OCI-M2 (cell line): ENCODE data around the gene VOPP1.
"Not testable (repeated sequence)": the region's sequence is repeated elsewhere in the genome, so short reads cannot be mapped to it uniquely, and the experiment has no call there.

Source experiments
- DNase-seq: peaks from one replicate; lab custom pipeline; 2025; ENCODE audit not compliant: unreplicated experiment; lab: John Stamatoyannopoulos, UW

Gene VOPP1

DNA sequence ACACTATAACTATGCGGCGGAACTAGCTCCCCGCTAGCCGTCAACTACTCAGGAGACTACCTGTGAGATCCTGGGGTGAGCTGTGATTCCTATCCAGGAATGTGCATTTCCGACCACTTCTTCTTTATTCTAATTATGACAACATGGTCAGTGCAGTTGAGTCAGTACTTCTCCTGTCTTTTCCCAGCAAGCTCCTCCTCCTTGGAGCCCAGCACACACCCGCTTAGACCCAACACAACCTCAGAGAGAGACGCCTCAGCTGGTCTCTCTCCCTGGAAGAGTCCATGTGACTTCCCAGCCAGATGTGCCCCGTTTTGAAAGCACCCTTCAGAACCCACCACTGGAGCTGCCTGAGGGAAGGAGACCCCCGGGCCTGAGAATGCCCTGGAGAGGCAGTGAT is 100.7 kb downstream of the VOPP1 start:
- DNase-seq: not testable (repeated sequence)

DNA sequence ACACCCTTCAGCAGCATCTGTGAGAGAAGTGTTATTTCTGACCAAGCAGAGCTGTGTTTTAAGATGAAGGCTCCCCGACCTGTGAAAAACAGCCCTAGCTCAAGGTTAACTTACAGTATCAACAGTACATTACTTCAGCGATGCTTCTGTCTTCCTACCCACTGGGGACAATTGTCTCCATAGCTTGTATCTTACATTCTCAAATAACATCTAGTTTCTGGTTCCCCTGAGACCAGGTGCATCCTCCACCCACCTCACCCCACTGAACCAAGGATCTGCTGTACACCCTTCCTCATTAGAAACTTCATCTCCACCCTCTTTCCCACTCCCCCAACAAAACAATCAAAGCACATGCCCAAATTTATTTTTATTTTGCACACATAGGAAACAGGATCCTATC is 102.0 kb downstream of the VOPP1 start:
- no peak for DNase-seq

DNA sequence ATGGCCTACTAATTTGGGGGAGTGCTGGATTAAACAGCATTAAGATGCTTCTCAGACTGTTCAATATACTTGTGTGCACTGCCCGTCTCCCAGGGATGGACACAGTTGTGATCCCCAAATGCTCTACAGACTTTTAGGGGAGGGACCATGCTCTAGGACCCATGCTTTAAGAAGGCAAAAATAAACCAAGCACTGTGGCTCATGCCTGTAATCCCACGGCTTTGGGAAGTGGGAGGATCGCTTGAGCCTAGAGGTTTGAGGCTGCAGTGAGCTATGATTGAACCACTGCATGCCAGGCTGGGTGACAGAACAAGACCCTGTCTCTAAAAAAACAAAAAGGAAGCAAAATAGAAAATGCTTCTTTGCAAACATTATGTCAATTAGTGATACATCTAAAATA is 102.6 kb downstream of the VOPP1 start:
- DNase-seq: no peak

DNA sequence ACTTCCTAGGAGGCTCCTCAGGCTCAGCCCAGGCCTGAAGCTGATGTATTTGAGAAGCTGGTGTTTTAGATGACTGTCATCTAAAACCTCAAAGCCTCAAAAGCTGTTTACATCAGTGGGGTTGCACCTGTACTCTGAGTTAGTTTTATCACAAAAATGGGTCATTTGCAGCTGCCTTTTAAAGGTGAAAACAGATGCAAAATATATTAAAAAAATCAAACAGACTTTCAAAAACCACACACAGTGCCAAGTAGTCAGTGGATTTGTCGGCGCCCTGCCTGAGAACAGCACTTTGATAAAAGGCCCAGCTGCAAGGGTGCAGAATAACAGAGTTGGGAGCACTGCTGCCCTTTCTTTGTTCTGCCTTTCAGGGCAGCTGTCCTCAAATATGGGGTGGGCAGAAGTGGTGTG is 103.0 kb downstream of the VOPP1 start:
- no peak for DNase-seq

DNA sequence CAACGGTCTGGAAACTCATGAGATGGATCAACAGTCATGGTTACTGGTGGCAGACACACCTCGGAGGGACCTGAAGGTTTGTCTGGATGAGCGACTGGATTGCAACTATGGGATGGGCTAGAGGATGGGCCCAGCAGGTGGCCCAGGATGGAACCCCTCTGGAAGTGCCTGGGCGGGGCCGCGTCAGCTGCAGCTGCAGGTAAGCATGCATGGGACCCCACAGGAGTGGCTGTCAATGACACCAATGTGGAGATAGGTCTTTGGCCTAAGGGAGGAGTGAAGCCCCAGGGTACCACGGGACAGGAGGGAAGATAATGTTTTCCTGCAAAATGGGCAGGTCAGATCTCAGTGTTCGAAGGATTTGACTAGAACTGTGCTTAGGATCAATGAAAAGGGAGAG is 103.8 kb downstream of the VOPP1 start:
- DNase-seq: no peak

DNA sequence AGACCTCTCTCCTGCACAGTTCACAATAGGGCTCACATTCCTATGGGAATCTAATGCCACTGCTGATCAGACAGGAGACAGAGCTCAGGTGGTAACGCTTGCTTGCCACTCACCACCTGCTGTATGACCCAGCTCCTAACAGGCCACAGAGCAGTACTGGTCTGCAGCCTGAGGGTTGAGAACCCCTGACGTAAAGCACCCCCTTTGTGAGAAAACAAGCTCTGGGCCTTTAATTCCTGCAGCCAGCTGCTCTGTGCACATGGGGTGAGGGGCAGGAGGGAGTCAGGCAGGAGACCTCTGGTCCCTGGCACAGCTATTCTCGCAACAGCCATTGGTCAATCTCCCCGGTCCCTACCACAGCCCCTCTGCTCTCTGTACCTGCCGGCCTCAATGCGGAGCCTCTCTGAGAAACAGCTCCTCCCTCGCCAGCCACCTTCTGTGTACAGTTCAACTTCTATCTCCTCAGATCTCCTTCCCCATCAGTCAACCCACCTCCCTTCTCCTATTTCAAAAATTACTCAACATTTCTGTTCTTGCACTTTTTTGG is 105.2 kb downstream of the VOPP1 start:
- no peak for DNase-seq

DNA sequence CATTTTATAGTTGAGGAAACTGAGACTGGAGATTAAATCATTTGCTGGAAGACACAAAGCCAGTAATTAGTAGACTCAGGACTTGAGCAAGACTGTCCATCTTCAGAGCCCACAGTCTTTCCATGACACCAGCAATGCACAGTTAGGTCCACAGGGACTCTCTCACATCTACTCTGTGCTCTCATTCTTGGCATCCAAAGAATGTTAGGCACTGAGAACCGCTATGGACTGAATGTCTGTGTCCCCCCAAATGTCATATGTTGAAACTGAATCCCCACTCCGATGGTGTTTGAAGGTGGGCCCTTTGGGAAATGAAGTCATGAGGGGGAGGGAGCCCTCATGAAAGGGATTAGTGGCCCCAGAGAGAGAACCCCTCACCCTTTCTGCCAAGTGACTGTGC is 106.6 kb downstream of the VOPP1 start:
- DNase-seq: no peak

DNA sequence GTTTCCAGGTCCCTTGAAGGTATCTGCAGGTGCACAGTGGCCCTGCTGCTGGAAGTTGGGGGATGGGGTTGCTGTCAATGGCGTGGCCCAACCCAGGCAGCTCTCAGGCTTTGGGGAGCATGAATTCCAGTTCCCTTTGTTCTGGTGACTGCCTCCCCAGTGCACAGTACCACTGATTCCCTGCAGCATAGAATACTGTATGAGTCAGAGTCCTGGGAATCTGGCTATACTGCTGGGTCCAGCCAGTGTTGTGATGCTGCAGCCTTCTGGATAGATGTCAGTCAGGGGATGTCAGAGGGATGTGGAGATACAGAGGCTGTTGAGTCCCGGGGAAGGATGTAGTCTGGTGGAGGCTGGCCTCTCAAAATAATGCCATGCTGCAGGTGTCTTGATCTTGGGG is 107.9 kb downstream of the VOPP1 start:
- no peak for DNase-seq

DNA sequence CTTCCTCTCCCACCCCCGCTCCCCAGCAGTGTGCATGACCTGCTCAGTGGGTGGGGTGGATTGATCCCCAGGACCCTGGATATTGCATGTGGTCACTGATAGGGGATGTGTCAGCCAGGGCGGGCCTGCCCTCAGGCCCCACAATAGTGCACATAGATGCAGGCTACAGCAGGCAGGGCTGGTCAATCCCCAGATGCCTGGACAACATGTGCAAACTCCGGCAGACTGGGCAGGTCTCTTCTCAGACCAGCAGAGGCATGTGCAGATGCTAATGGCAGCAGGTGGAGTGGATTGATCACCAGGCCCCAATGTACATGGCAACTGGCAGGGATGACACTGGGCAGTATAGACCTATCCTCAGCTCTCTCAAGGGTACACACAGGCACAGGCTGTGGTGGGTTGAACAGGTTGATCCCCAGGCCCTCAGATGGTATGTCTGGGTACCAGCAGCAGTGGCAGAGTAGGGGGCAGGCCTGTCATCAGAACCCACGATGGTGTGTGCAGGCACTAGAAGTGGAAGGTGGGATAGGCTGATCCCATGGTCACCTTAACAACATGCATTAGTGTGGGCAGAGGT is 108.5 kb downstream of the VOPP1 start:
- DNase-seq: no peak

DNA sequence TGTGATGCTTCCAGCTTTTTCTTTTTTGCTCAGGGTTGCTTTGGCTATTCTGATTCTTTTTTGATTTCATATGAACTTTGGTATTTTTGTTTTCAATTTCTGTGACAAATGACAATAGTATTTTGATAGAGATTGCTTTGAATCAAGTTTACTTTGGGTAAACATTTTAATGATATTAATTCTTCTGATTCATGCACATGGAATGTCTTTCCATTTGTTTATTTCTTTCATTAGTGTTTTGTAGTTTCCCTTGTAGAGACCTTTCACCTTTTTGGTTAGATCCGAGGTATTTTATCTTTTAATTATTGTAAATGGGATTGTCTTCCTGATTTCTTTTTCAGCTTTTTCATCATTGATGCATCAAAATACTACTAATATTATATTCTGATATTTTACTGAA is 114.0 kb downstream of the VOPP1 start:
- no peak for DNase-seq

DNA sequence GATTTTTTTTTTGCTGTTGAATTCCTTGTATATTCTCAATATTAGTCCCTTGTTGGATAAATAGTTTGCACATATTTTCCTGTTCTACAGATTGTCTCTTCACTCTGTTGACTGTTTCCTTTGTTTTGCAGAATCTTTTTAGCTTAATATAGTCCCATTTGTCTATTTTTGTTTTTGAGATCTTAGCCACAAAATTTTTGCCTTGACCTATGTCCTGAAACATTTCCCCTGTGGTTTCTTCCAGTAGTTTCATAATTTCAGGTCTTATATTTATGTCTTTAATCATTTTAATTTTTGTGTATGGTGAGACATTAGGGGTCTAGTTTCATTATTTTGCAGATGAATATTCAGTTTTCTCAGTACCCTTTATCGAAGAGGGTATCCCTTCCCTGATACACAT is 114.5 kb downstream of the VOPP1 start:
- no peak for DNase-seq

DNA sequence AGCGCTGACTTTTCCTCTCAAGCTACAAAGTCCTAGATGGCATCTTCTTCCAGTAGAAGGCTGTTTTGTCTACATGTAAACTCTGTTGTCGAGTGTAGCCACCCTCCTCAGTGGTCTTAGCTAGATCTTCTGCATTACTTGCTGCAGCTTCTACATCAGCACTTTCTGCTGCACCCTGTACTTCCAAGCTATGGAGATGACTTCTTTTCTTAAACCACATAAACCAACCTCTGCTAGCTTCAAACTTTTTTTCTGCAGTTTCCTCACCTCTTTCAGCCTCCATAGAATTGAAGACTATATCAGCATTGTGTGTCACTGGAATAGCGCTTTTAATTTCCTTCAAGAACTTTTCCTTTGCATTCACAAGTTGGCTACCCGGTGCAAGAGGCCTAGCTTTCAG is 119.3 kb downstream of the VOPP1 start:
- no peak for DNase-seq

DNA sequence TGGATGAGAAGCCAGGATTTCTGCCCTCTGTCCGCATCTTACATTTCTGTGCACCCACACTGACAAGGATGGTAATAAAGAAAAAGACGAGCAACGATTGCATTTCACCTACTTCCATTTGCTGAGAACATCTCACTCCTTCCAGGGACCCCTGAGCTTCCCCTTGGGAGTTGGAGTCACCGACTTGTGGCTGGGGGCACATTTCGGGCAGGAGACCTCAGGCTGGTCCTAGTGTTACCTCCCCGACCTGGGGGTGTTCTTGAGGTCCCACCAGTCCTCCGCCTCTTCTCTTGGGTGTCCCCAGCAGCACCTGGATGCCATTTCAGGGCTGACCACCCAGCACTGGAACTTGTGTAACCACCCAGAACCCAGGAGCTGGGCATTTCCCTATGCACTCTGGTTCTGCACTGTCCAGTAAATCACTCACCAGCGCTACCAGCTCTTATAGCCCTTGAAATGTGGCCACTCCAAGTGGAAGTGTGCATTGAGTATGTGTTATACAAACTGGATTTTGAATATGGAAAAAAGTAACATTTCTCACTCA is 122.2 kb downstream of the VOPP1 start:
- DNase-seq: no peak

DNA sequence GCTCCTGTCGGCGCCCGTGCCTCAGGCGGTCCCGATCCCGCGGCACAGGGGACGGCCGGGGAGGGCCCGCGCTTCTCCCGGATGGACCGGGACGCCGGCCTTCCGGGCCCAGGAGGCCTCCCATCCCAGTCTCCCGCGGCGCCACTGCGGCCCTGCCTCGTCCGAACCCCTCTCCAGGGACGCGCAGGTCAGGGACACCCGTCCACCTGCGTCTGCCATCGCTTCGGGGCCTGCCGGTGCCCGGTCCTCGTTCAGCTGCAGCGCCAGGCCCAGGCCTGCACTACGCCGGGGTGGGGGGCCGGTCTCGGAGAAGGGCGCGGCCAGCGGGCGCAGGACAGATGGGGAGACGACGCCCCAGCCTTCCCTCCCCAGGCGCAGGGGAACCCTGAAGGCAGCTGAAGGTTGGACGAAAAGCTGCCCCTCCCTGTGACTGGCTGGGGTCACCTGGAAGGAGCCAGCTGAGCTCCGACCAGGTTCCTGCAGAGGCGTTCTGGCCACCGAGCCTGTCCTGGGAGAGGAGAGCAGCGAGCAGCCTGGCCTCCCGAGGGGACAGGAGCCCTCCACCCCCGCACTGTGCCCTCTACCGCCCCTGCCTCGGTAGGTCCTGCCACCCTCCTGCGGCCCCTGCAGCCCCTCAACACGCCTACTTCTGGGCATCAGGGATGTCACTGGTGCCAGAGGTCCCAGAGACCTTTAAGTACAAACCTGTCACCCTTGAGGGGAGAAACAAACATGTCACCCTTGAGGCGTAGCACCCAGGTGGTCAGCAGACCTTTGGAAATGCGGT is 122.9 kb downstream of the VOPP1 start:
- no peak for DNase-seq

DNA sequence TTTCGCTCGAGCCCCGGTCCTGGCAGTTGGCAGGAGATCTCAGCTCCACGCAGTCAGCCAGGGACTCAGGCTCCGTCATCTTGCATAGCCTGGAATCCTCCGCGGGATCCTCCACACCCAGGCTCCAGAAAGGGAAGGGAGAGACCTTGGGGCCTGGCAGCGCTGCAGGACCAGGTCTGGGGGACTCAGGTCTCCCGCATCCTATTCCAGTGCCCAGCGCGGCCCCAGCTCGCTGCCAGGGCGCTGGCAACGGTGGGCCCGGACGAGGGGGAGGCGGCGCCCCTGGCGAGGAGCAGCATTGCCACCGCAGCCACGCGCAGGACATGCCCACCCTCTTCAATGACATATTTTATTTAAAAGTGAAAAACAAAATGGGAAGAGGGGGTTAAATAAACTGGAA is 123.8 kb downstream of the VOPP1 start:
- no peak for DNase-seq

DNA sequence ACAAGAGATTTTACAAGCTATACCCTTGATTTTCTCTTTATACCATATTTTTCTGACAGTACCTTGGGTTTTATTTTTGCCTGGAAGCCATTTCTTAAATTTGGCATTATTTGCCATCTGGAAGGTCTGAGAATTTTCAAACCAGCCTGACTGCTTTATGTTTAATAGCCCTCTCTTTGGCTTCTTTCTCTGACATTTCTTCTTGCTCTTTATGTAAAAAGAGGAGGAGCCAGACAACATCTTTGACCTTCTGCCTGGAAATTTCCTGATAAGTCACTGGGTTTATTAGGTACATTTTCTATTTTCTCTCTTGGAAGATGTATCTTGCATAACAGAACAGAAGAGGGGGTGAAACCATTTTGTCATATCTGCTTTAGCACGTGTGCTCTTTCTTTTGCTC is 127.5 kb downstream of the VOPP1 start:
- DNase-seq: no peak

DNA sequence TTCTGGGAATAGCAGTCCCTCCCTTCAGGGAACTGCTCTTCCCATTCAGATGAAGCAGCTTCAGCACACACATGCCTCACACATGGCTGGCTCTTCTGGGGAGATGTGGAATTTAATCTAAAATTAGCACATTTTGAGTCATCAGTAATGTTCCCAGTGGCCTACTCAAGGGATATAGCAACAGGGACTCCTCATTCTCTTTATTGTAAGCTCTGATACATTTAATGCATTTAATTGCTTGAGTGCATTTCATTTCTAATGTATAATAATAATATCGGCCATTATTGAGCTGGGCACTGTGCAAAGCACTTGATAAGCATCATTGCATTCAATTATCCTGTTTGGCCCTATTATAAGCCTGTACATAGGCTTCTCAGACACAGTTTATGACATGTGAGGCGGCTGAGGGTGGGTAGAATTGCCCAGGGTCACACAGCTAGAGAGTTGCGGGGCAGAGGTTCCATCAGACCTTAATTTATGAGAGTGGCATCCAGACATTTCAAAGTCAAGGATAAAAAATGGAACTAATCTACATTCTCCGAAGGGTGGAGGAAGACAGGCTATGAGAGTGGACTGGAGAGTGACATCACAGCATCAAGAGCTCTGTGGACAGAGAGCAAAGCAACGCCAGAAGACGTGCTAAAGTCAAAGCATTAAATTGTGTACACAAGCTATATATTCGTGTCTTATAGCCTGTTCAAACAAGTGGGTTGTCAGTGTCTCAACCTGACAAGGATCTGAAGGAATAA is 130.4 kb downstream of the VOPP1 start:
- DNase-seq: no peak

DNA sequence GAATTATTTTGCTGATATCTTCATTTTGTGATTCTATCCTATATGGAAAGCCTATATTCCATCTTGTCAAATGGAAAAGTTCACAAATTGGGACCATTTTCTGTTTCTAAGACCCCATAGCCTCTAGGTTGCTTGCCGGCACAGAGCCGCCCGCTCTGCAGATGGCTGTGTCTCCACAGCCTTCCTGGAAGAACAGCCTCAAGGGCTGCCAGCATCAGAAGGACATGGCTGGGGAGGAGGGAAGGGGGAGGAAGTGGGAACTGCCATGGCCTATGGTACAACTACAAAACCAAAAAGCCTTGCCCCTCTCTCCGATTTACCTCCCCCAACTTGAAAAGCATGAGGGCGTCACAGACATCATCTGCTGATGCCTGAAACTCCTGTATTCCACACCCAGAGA is 131.3 kb downstream of the VOPP1 start:
- no peak for DNase-seq

DNA sequence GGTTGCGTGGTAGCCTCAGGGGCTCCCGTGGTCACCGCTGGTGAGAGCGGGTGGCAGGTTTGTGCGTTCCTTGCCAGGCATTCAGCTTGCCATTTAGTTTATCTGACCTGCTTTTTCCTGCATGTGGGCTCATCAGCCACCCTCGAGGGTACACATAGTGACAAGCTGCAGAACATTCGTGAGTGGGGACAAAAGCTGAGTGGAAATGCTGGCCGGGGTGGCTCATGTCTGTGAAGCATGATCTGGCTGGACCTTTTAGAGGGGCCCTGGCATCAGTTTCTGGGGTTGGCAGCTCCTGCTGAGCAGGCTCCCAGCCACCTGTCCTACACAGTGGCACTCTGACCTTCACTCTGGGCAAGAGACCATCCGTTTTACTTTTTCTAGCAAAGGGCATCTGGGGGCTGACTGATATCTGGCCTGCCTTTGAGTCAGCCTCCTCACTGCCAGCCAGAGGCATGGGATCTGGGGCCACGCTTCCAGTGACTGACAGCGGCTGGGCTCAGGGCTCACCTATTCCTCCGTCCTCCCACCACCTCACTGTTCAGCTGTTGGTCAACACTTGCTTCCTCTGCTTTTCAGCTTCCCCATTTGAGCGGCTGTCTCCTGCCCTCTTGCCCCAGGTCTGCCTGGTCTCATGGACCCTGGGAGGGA is 132.1 kb downstream of the VOPP1 start:
- DNase-seq: no peak

DNA sequence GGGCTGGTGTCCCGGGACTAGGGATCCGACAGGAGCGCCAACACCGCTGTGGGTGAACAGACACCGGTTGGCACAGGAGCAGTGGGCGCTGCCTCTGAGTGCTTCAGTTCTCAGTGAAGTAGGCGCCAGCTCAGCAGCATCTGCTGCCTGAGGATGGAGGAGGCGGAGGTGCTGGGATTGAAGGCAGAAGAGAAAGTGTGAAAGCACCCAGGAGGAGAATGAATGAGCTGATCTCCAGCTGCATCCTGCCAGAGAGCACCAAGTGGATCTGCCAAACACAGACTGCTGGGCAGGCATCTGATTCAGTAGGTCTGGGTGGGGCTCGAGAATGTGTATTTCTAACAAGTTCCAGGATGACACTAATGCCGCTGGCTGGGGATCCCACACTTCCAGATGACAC is 132.7 kb downstream of the VOPP1 start:
- no peak for DNase-seq
